ENCODE data around the gene LSM6. TPM values are rescaled to one million over a fixed set of nuclear protein-coding genes. Genes with fewer than 3 reads are reported as not detected.
A peak's percentile ranks its signal among the peaks of the same experiment; 100 is the strongest.

LSM6 gene
- total and polyA plus RNA-seq, 4 donors: 28.8 to 66.8 (median 43.8) TPM

DNA sequence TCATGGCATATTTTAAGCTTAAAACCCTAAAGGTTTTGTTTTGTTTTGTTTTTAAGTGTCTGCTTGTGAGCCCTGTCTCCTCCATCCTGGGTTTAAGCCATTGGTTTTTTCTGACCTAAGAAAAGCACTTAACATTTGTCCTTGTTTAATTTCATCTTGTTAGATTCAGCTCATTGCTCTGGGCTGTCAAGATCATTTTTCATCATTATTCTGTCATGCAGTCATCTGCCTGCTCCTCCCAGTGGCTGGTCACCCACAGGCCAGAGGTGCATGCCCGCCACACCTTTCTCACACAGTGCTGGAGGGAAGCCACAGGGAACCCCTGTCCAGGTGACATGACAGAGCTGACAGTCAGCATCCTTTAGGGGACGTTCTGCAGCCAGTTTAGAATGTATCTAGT is 27.1 kb downstream of the LSM6 start:
- Histone ChIP-seq H3K27ac (ENCODE audit: low read depth in 1 of 2, low read length in 1 of 2) (no peak overlapping the region), H3K9ac (ENCODE audit: insufficient read depth in 1 of 2, low read length in 2 of 2) (no peak overlapping the region), H3K4me3 (no peak overlapping the region), H3K9me3 (ENCODE audit: control insufficient read depth in 4 of 4, insufficient read depth in 3 of 4, low read length in 3 of 4) (peaks cover 0 to 3% (median 0%) of the 10 kb centered on the region in 4 donors), H3K36me3 (ENCODE audit: control insufficient read depth in 4 of 4, insufficient read depth in 4 of 4, low read length in 4 of 4) (no peaks in the 10 kb centered on the region), H3K27me3 (ENCODE audit: control insufficient read depth in 3 of 3, insufficient read depth in 3 of 3, low read length in 2 of 3) (no peaks in the 10 kb centered on the region), H3K4me1 (ENCODE audit: control insufficient read depth in 5 of 5, insufficient read depth in 5 of 5, low read length in 5 of 5) (no peaks in the 10 kb centered on the region)
- no peak for TF ChIP-seq CTCF (IDR thresholded peaks at IDR 0.05; ENCODE audit: control extremely low read depth, extremely low read depth)
- ATAC-seq (ENCODE audit: insufficient read depth, low FRiP score) (no peak), DNase-seq (no peak)
- 77 to 84% methylated on average over 2 of the region's 2 CpGs for WGBS, 2 donors

GRCh38 chr4:146207410-146207809 is 31.9 kb downstream of the LSM6 start:
- H3K9ac ChIP-seq (ENCODE audit: insufficient read depth in 1 of 2, low read length in 2 of 2): no peak overlapping the region
- 75 to 76% methylated on average over 5 of the region's 5 CpGs for WGBS, 2 donors
- H3K9me3 ChIP-seq (ENCODE audit: control insufficient read depth in 4 of 4, insufficient read depth in 3 of 4, low read length in 3 of 4): peaks cover 0 to 3% (median 0%) of the 10 kb centered on the region in 4 donors
- no peak overlapping the region for H3K4me3 ChIP-seq
- no peaks in the 10 kb centered on the region for H3K4me1 ChIP-seq (ENCODE audit: control insufficient read depth in 5 of 5, insufficient read depth in 5 of 5, low read length in 5 of 5)
- ATAC-seq (ENCODE audit: insufficient read depth, low FRiP score): no peak
- H3K36me3 ChIP-seq (ENCODE audit: control insufficient read depth in 4 of 4, insufficient read depth in 4 of 4, low read length in 4 of 4): no peaks in the 10 kb centered on the region
- H3K27ac ChIP-seq (ENCODE audit: low read depth in 1 of 2, low read length in 1 of 2): no peak overlapping the region
- TF ChIP-seq CTCF (IDR thresholded peaks at IDR 0.05; ENCODE audit: control extremely low read depth, extremely low read depth): no peak
- no peaks in the 10 kb centered on the region for H3K27me3 ChIP-seq (ENCODE audit: control insufficient read depth in 3 of 3, insufficient read depth in 3 of 3, low read length in 2 of 3)
- peak; percentile 17 to 49 (median 23) for DNase-seq

DNA sequence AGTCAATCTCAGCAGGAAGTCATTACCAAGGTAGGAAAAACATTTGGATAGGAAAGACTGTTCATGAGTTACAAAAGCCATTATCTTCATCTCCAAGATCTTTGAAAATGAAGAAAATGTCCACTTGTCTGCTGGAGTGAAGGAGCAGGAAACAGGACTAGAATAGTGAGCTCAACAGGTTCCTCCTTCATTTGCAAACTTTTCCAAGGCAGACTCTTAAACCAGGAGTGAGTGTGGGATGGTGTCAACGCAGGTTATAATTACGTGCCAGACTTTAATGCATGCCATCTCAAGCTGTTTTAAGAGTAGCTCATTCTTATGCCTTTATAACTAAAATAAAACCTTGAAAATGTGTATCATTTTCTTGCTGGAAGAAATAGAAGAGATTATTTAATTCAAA is 35.4 kb downstream of the LSM6 start:
- H3K36me3 ChIP-seq (ENCODE audit: control insufficient read depth in 4 of 4, insufficient read depth in 4 of 4, low read length in 4 of 4): no peaks in the 10 kb centered on the region
- no peak for TF ChIP-seq CTCF (IDR thresholded peaks at IDR 0.05; ENCODE audit: control extremely low read depth, extremely low read depth)
- WGBS, 2 donors: 62 to 71% methylated on average over 2 of the region's 2 CpGs
- H3K9ac ChIP-seq (ENCODE audit: insufficient read depth in 1 of 2, low read length in 2 of 2): no peak overlapping the region
- DNase-seq: no peak
- no peaks in the 10 kb centered on the region for H3K4me1 ChIP-seq (ENCODE audit: control insufficient read depth in 5 of 5, insufficient read depth in 5 of 5, low read length in 5 of 5)
- H3K9me3 ChIP-seq (ENCODE audit: control insufficient read depth in 4 of 4, insufficient read depth in 3 of 4, low read length in 3 of 4): no peaks in the 10 kb centered on the region
- no peaks in the 10 kb centered on the region for H3K27me3 ChIP-seq (ENCODE audit: control insufficient read depth in 3 of 3, insufficient read depth in 3 of 3, low read length in 2 of 3)
- H3K27ac ChIP-seq (ENCODE audit: low read depth in 1 of 2, low read length in 1 of 2): no peak overlapping the region
- H3K4me3 ChIP-seq: no peak overlapping the region
- ATAC-seq (ENCODE audit: insufficient read depth, low FRiP score): no peak

DNA sequence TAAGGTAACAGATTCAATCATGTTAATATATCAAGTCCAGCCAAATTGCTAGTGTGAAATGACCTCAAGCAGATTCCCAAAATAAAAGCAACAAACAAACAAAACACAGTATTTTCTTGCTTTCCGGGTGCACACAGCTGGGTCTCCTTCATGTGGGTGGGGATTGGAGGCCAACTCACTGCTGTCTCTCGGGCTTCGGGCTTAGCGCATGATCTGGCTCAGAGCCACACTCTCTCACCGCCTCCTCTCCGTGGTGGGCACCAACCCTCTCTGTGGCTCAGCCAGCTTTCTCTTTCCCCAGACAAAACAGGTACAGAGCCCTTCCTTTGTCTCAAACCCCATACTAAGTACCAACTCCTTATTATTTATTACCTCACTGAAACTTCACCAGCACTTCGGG is 35.9 kb downstream of the LSM6 start:
- 70 to 89% methylated on average over 7 of the region's 7 CpGs for WGBS, 2 donors
- no peaks in the 10 kb centered on the region for H3K4me1 ChIP-seq (ENCODE audit: control insufficient read depth in 5 of 5, insufficient read depth in 5 of 5, low read length in 5 of 5)
- DNase-seq: no peak
- no peak for TF ChIP-seq CTCF (IDR thresholded peaks at IDR 0.05; ENCODE audit: control extremely low read depth, extremely low read depth)
- ATAC-seq (ENCODE audit: insufficient read depth, low FRiP score): no peak
- H3K9me3 ChIP-seq (ENCODE audit: control insufficient read depth in 4 of 4, insufficient read depth in 3 of 4, low read length in 3 of 4): no peaks in the 10 kb centered on the region
- no peak overlapping the region for H3K27ac ChIP-seq (ENCODE audit: low read depth in 1 of 2, low read length in 1 of 2)
- H3K9ac ChIP-seq (ENCODE audit: insufficient read depth in 1 of 2, low read length in 2 of 2): no peak overlapping the region
- H3K4me3 ChIP-seq: no peak overlapping the region
- H3K27me3 ChIP-seq (ENCODE audit: control insufficient read depth in 3 of 3, insufficient read depth in 3 of 3, low read length in 2 of 3): no peaks in the 10 kb centered on the region
- H3K36me3 ChIP-seq (ENCODE audit: control insufficient read depth in 4 of 4, insufficient read depth in 4 of 4, low read length in 4 of 4): no peaks in the 10 kb centered on the region

All from lung (tissue), 12 donors.